Activated CD4-positive, CD25-positive, alpha-beta regulatory T cell treated with anti-CD3 and anti-CD28 coated beads, Interleukin-2, amount 50 U/mL, for 24 hours (primary cell): ENCODE results near the gene PAXX.
A peak's percentile ranks its signal among the peaks of the same experiment; 100 is the strongest.

ENCODE experiments used
- ATAC-seq, 2 donors: fragments of 150-1000 bp; cut with Tn5 transposase; one replicate each; pipeline ENCODE4 v1.10.0; 2021; ENCODE audit warnings: mild to moderate bottlenecking in 1 of 2, moderate library complexity in 1 of 2

Gene PAXX

GRCh38 chr9:136953771-136954269 is 38.4 kb upstream of the PAXX start:
- no peak for ATAC-seq

GRCh38 chr9:136954270-136955083 is 37.7 kb upstream of the PAXX start:
- ATAC-seq = no peak

- ATAC-seq = no peak
Observed at GRCh38 chr9:136955202-136955942, 36.9 kb upstream of the PAXX start.

- ATAC-seq = no peak
Observed at GRCh38 chr9:136955943-136956335, 36.3 kb upstream of the PAXX start.

GRCh38 chr9:136956604-136957003 is 35.6 kb upstream of the PAXX start:
- no peak for ATAC-seq

- ATAC-seq = no peak
Observed at GRCh38 chr9:136957461-136957860, 34.8 kb upstream of the PAXX start.

- no peak for ATAC-seq
Observed at GRCh38 chr9:136957901-136958300, 34.3 kb upstream of the PAXX start.

- ATAC-seq = no peak
Observed at GRCh38 chr9:136958473-136958872, 33.7 kb upstream of the PAXX start.

GRCh38 chr9:136958898-136959850 is 33.0 kb upstream of the PAXX start:
- ATAC-seq = peak in 1 of 2 donors; percentile 18

- no peak for ATAC-seq
Observed at GRCh38 chr9:136960212-136960937, 31.8 kb upstream of the PAXX start.

GRCh38 chr9:136960938-136961275 is 31.3 kb upstream of the PAXX start:
- ATAC-seq = no peak

- no peak for ATAC-seq
Observed at GRCh38 chr9:136961279-136962065, 30.8 kb upstream of the PAXX start.

GRCh38 chr9:136962163-136962562 is 30.1 kb upstream of the PAXX start:
- ATAC-seq = no peak

GRCh38 chr9:136962701-136963248 is 29.4 kb upstream of the PAXX start:
- no peak for ATAC-seq

- ATAC-seq = no peak
Observed at GRCh38 chr9:136963341-136963740, 28.9 kb upstream of the PAXX start.

- ATAC-seq = no peak
Observed at GRCh38 chr9:136963751-136964150, 28.5 kb upstream of the PAXX start.

GRCh38 chr9:136964171-136964689 is 28.0 kb upstream of the PAXX start:
- no peak for ATAC-seq

- ATAC-seq = no peak
Observed at GRCh38 chr9:136964833-136965422, 27.3 kb upstream of the PAXX start.

- peak; percentile 60 to 69 for ATAC-seq
Observed at GRCh38 chr9:136965771-136966484, 26.3 kb upstream of the PAXX start.
